ELR (cell line): Measurements from ENCODE around the gene ARID1B.
"Not testable (repeated sequence)": the region's sequence is repeated elsewhere in the genome, so short reads cannot be mapped to it uniquely, and the experiment has no call there.

ENCODE experiments used
- DNase-seq: peaks from one replicate; pipeline ENCODE4 v3.0.0-alpha.2; 2015; ENCODE audit warnings: low read depth

Gene ARID1B

GRCh38 chr6:156940221-156940620, 163.0 kb downstream of the ARID1B start:
- no peak for DNase-seq

GRCh38 chr6:156942266-156942665, 165.1 kb downstream of the ARID1B start:
- DNase-seq = peak; percentile 29

GRCh38 chr6:156943166-156943565, 166.0 kb downstream of the ARID1B start:
- no peak for DNase-seq

GRCh38 chr6:156943816-156944215, 166.6 kb downstream of the ARID1B start:
- no peak for DNase-seq

GRCh38 chr6:156944412-156944811, 167.2 kb downstream of the ARID1B start:
- DNase-seq = no peak

- DNase-seq = not testable (repeated sequence)
Observed at GRCh38 chr6:156945789-156946172, 168.6 kb downstream of the ARID1B start.

GRCh38 chr6:156946370-156946936, 169.3 kb downstream of the ARID1B start:
- DNase-seq = no peak

GRCh38 chr6:156948277-156948676, 171.1 kb downstream of the ARID1B start:
- DNase-seq = no peak

GRCh38 chr6:156948807-156949206, 171.6 kb downstream of the ARID1B start:
- peak; percentile 89 for DNase-seq

GRCh38 chr6:156949376-156949775, 172.2 kb downstream of the ARID1B start:
- peak; percentile 87 for DNase-seq

- no peak for DNase-seq
Observed at GRCh38 chr6:156950084-156950483, 172.9 kb downstream of the ARID1B start.

GRCh38 chr6:156950531-156950930, 173.4 kb downstream of the ARID1B start:
- DNase-seq = no peak

GRCh38 chr6:156952401-156952800, 175.2 kb downstream of the ARID1B start:
- no peak for DNase-seq

GRCh38 chr6:156953127-156953478, 175.9 kb downstream of the ARID1B start:
- DNase-seq = no peak

- peak; percentile 98 for DNase-seq
Observed at GRCh38 chr6:156953479-156954146, 176.4 kb downstream of the ARID1B start.

- no peak for DNase-seq
Observed at GRCh38 chr6:156954191-156954590, 177.0 kb downstream of the ARID1B start.

GRCh38 chr6:156954816-156955215, 177.6 kb downstream of the ARID1B start:
- DNase-seq = no peak

GRCh38 chr6:156955494-156956183, 178.5 kb downstream of the ARID1B start:
- DNase-seq = no peak

GRCh38 chr6:156956286-156956685, 179.1 kb downstream of the ARID1B start:
- DNase-seq = no peak

- DNase-seq = no peak
Observed at GRCh38 chr6:156957931-156958547, 180.9 kb downstream of the ARID1B start.

- DNase-seq = no peak
Observed at GRCh38 chr6:156960525-156960924, 183.3 kb downstream of the ARID1B start.

GRCh38 chr6:156961282-156961892, 184.2 kb downstream of the ARID1B start:
- no peak for DNase-seq
